Breast epithelium (tissue), 3 donors: Measurements from ENCODE around the gene BATF.

Source experiments
- CTCF ChIP-seq, 3 donors: fragments of 450-650 bp; IDR thresholded peaks; one replicate each; pipeline ENCODE4 v1.5.1; 2016 to 2017; ENCODE audit warnings: antibody characterized with exemption in 3 of 3, mild to moderate bottlenecking in 3 of 3, moderate library complexity in 3 of 3
- POLR2AphosphoS5 ChIP-seq, 3 donors: sonication (generic); formaldehyde crosslinking; IDR thresholded peaks; one replicate each; pipeline ENCODE4 v1.6.1; 2017; ENCODE audit warnings: antibody characterized with exemption in 3 of 3

DNA sequence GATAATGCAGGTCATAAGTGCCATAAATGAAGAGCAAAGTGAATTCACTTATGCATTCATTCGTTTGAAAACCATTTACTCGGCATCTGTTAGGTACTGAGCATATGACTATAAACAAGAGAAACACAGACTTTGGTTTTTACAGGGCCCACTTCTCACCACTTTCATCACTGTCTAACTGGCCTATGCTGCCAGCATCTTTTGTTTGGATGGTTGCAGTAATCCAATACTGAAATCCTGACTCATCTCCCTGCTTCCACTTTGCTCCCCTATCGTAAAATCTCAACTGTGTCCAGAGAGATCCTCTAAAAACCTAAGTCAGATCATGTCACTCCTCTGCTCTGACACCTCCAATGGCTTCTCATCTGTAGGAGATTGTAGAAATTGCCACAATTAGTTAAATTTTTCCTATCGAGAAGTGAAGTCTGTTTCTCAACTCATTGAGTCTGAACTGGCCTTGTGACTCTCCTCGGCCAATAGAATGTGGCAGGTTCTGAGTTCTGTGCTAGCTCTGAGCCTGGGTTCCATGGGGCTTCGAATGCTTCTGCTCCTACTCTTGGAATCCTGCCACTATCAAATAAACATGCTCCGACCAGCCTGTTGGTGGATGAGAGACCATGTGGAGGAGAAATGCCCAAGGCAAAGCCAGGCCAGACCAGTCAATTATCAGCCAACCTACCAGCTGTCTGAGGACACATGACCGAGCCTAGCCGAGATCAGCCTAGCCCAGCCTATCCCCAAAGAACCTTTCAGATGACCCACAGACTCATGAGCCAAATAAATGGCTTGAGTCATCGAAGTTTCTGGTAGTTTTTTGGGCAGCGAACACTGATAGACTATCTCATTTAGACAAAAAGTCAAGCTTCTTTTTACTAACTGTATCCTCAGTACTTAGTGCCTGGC lies 2.2 kb upstream of the BATF start:
- no peak for TF ChIP-seq CTCF (IDR thresholded peaks at IDR 0.05)
- no peak for TF ChIP-seq POLR2AphosphoS5 (IDR thresholded peaks at IDR 0.05)
